Measurements from ENCODE around the gene SLC35G6.

GRCh38 chr17:7468804-7469389 lies 12.3 kb upstream of the SLC35G6 start:
- TF ChIP-seq ZNF302 (CRISPR knock-in tag; IDR thresholded peaks at IDR 0.05) (no peak), CTCF (IDR thresholded peaks at IDR 0.05) (no peak)

Measured in A549 (cell line).